Measurements from ENCODE around the gene OLIG1. TPM values are rescaled to one million over a fixed set of nuclear protein-coding genes. Genes with fewer than 3 reads are reported as not detected.
A peak's percentile ranks its signal among the peaks of the same experiment; 100 is the strongest.

The OLIG1 gene
- polyA plus RNA-seq, 3 donors = 20.0 to 51.0 (median 40.7) TPM

DNA sequence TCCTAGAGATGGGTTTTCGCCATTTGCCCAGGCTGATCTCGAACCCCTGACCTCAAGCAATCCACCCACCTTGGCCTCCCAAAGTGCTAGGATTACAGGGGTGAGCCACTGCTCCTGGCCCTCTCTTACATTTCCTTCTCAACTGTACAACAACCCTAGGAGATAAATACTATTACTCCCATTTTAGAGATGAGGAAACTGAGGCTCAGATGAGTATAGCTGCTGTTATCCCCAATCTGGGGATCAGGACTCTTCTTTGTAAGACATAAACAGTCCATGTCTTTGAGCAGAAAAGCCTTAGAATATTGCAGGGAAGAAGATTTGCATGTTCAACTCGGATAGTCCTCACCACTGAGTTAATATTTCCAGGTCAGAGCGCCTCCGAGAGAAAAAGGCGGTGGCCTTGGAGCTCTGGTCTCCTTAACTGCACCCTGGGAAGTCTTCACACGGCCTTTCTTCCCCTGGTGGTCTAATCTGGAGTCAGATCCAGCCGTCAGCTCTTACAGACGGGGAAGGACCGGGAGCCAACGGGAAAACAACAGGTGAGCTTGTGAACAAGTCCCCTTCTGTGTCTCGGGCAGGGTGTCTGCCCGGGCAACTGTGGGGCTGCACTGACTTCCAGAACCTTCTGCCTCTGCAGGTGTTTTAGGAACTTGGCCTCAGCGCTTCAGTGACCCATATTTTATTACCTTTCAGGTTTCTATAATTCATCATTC is 5.9 kb upstream of the OLIG1 start:
- H3K27me3 Mint-ChIP-seq (ENCODE audit: low read depth in 3 of 3) = no peaks in the 10 kb centered on the region
- H3K4me2 ChIP-seq (replicated peaks; ENCODE audit: extremely low read depth, low read length, poor library complexity, severe bottlenecking) = peak overlapping the region; percentile 23
- peak overlapping the region in 1 of 3 experiments; percentile 31 for H3K4me3 ChIP-seq (replicated peaks in 1 of 3; ENCODE audit: low read depth in 2 of 3, low read length in 3 of 3)
- peak overlapping the region; percentile 50 to 81 for H3K4me3 Mint-ChIP-seq
- no peaks in the 10 kb centered on the region for H3K36me3 ChIP-seq (replicated peaks in 1 of 2; ENCODE audit: control insufficient read depth in 1 of 2, insufficient read depth in 2 of 2, low read length in 2 of 2)
- intact Hi-C loops (cut with micrococcal nuclease) = no loop called here
- peaks cover 9 to 14% of the 10 kb centered on the region in 2 donors for H3K36me3 Mint-ChIP-seq
- peak overlapping the region; percentile 37 for H2AFZ ChIP-seq (ENCODE audit: insufficient read depth, low read depth, low read length, poor library complexity, severe bottlenecking)
- TF ChIP-seq, protein P1, sequence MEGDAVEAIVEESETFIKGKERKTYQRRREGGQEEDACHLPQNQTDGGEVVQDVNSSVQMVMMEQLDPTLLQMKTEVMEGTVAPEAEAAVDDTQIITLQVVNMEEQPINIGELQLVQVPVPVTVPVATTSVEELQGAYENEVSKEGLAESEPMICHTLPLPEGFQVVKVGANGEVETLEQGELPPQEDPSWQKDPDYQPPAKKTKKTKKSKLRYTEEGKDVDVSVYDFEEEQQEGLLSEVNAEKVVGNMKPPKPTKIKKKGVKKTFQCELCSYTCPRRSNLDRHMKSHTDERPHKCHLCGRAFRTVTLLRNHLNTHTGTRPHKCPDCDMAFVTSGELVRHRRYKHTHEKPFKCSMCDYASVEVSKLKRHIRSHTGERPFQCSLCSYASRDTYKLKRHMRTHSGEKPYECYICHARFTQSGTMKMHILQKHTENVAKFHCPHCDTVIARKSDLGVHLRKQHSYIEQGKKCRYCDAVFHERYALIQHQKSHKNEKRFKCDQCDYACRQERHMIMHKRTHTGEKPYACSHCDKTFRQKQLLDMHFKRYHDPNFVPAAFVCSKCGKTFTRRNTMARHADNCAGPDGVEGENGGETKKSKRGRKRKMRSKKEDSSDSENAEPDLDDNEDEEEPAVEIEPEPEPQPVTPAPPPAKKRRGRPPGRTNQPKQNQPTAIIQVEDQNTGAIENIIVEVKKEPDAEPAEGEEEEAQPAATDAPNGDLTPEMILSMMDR (IDR thresholded peaks at IDR 0.05) = no peak
- peaks cover 93 to 95% of the 10 kb centered on the region in 2 donors for H3K4me1 ChIP-seq (ENCODE audit: control insufficient read depth in 1 of 2, insufficient read depth in 2 of 2, low read length in 2 of 2)
- no peaks in the 10 kb centered on the region for H4K20me1 ChIP-seq (ENCODE audit: insufficient read depth, low read length)
- peak overlapping the region; percentile 17 for H3K9ac ChIP-seq (ENCODE audit: insufficient read depth, low read length, poor library complexity, severe bottlenecking)
- H3K27me3 ChIP-seq (ENCODE audit: control insufficient read depth in 2 of 2, insufficient read depth in 2 of 2, low read length in 2 of 2) = no peaks in the 10 kb centered on the region
- H3K9me3 Mint-ChIP-seq = peaks cover 0 to 2% (median 0%) of the 10 kb centered on the region in 7 donors
- H3K9me3 ChIP-seq (replicated peaks in 1 of 2; ENCODE audit: control insufficient read depth in 1 of 2, insufficient read depth in 1 of 2, low read length in 2 of 2) = no peaks in the 10 kb centered on the region
- DNase-seq = no peak
- no peak overlapping the region for H3K27ac ChIP-seq (ENCODE audit: low read depth in 1 of 2, low read length in 2 of 2)
- H3K27ac Mint-ChIP-seq = peak overlapping the region in 2 of 7 donors; percentile 70 to 80
- 76% methylated on average over 10 of the region's 14 CpGs for WGBS (ENCODE audit: insufficient coverage)
- H3K79me2 ChIP-seq (ENCODE audit: insufficient read depth, low read length) = peaks cover 13% of the 10 kb centered on the region
- H3K4me1 Mint-ChIP-seq = peaks cover 95% of the 10 kb centered on the region

- peak overlapping the region in 4 of 7 donors; percentile 27 to 80 (median 72) for H3K27ac Mint-ChIP-seq
- WGBS (ENCODE audit: insufficient coverage) = 44% methylated on average over 10 of the region's 18 CpGs
- Histone ChIP-seq H3K36me3 (replicated peaks in 1 of 2; ENCODE audit: control insufficient read depth in 1 of 2, insufficient read depth in 2 of 2, low read length in 2 of 2) (no peaks in the 10 kb centered on the region), H3K27ac (ENCODE audit: low read depth in 1 of 2, low read length in 2 of 2) (no peak overlapping the region), H3K4me2 (replicated peaks; ENCODE audit: extremely low read depth, low read length, poor library complexity, severe bottlenecking) (peak overlapping the region; percentile 23), H3K27me3 (ENCODE audit: control insufficient read depth in 2 of 2, insufficient read depth in 2 of 2, low read length in 2 of 2) (no peaks in the 10 kb centered on the region), H3K79me2 (ENCODE audit: insufficient read depth, low read length) (peaks cover 16% of the 10 kb centered on the region), H3K9me3 (replicated peaks in 1 of 2; ENCODE audit: control insufficient read depth in 1 of 2, insufficient read depth in 1 of 2, low read length in 2 of 2) (no peaks in the 10 kb centered on the region), H3K4me3 (replicated peaks in 1 of 3; ENCODE audit: low read depth in 2 of 3, low read length in 3 of 3) (peak overlapping the region in 1 of 3 experiments; percentile 31), H4K20me1 (ENCODE audit: insufficient read depth, low read length) (no peaks in the 10 kb centered on the region), H3K4me1 (ENCODE audit: control insufficient read depth in 1 of 2, insufficient read depth in 2 of 2, low read length in 2 of 2) (peaks cover 93 to 95% of the 10 kb centered on the region in 2 donors), H2AFZ (ENCODE audit: insufficient read depth, low read depth, low read length, poor library complexity, severe bottlenecking) (peak overlapping the region; percentile 37), H3K9ac (ENCODE audit: insufficient read depth, low read length, poor library complexity, severe bottlenecking) (peak overlapping the region; percentile 17)
- peak in 2 of 3 donors; percentile 17 to 32 for DNase-seq
- intact Hi-C loops (cut with micrococcal nuclease) = no loop called here
- peak overlapping the region; percentile 50 to 81 for H3K4me3 Mint-ChIP-seq
- peaks cover 0 to 4% (median 0%) of the 10 kb centered on the region in 7 donors for H3K9me3 Mint-ChIP-seq
- peaks cover 95% of the 10 kb centered on the region for H3K4me1 Mint-ChIP-seq
- H3K36me3 Mint-ChIP-seq = peaks cover 9 to 14% of the 10 kb centered on the region in 2 donors
- TF ChIP-seq, protein P1 (IDR thresholded peaks at IDR 0.05) = no peak
- no peaks in the 10 kb centered on the region for H3K27me3 Mint-ChIP-seq (ENCODE audit: low read depth in 3 of 3)
These were observed 5.1 kb upstream of the OLIG1 start for GRCh38 chr21:33064623-33065390.
